ENCODE data around the gene SEC23A.

- TF ChIP-seq MAX (CRISPR knock-in tag; IDR thresholded peaks at IDR 0.05) (no peak), CTCF (IDR thresholded peaks at IDR 0.05) (no peak), IRF2 (CRISPR knock-in tag; IDR thresholded peaks at IDR 0.05; ENCODE audit: borderline replicate concordance, low read depth) (no peak), KAT7 (CRISPR knock-in tag; IDR thresholded peaks at IDR 0.05; ENCODE audit: borderline replicate concordance) (no peak), NR1H2 (CRISPR knock-in tag; IDR thresholded peaks at IDR 0.05) (no peak)
Observed at GRCh38 chr14:39145266-39145966, 42.4 kb upstream of the SEC23A start.

Measured in WTC11 (cell line).